GM23338 (cell line): ENCODE measurements around the gene RAB3B.

Source experiments
- CTCF ChIP-seq, 2 experiments: fragments of 200-600 bp in 1 of 2; sonication (generic) in 1 of 2; conservative IDR thresholded peaks; 2 replicates each; pipeline versions ENCODE4 v1.5.1 to v1.6.1; 2016 to 2017; ENCODE audit warnings: antibody characterized with exemption in 2 of 2, low read depth in 2 of 2, mild to moderate bottlenecking in 2 of 2, moderate library complexity in 1 of 2
- ETS1 ChIP-seq: IDR thresholded peaks from 2 replicates; pipeline ENCODE4 v1.6.1; 2016; ENCODE audit warnings: antibody characterized with exemption
- EZH2 ChIP-seq: fragments of 200-600 bp; sonication (generic); IDR thresholded peaks from one replicate; pipeline ENCODE4 v1.8.0; 2017; ENCODE audit warnings: antibody characterized with exemption, mild to moderate bottlenecking, low read depth; ENCODE audit not compliant: unreplicated experiment
- EZH2phosphoT487 ChIP-seq: fragments of 200-600 bp; sonication (generic); IDR thresholded peaks from one replicate; pipeline ENCODE4 v1.8.1; 2018; ENCODE audit warnings: antibody characterized with exemption; ENCODE audit not compliant: unreplicated experiment
- NANOG ChIP-seq: IDR thresholded peaks from 2 replicates; pipeline ENCODE4 v1.6.1; 2016; ENCODE audit warnings: antibody characterized with exemption, borderline replicate concordance
- POLR2AphosphoS5 ChIP-seq: IDR thresholded peaks from 2 replicates; pipeline ENCODE4 v1.6.1; 2016; ENCODE audit warnings: antibody characterized with exemption, low read depth
- ZNF331 ChIP-seq: fragments of 250-450 bp; sonication (Bioruptor Pico); IDR thresholded peaks from 2 replicates; pipeline ENCODE4 v1.5.0; 2020; ENCODE audit warnings: low read depth, mild to moderate bottlenecking, moderate library complexity
- ZNF462 ChIP-seq: fragments of 250-450 bp; sonication (Bioruptor Pico); IDR thresholded peaks from 2 replicates; pipeline ENCODE4 v1.5.0; 2020; ENCODE audit warnings: mild to moderate bottlenecking, moderate library complexity
- TF ChIP-seq, protein P1 (sequence below): IDR thresholded peaks from one replicate; pipeline ENCODE4 v1.6.1; 2018; ENCODE audit warnings: antibody characterized with exemption; ENCODE audit not compliant: unreplicated experiment

- no peak for TF ChIP-seq EZH2phosphoT487
- TF ChIP-seq CTCF (conservative IDR thresholded peaks at IDR 0.05; ENCODE audit: low read depth in 2 of 2), result no peak
- no peak for TF ChIP-seq NANOG
- TF ChIP-seq ETS1, result no peak
- no peak for TF ChIP-seq ZNF331 (CRISPR knock-in tag)
- no peak for TF ChIP-seq EZH2
- TF ChIP-seq, protein P1, sequence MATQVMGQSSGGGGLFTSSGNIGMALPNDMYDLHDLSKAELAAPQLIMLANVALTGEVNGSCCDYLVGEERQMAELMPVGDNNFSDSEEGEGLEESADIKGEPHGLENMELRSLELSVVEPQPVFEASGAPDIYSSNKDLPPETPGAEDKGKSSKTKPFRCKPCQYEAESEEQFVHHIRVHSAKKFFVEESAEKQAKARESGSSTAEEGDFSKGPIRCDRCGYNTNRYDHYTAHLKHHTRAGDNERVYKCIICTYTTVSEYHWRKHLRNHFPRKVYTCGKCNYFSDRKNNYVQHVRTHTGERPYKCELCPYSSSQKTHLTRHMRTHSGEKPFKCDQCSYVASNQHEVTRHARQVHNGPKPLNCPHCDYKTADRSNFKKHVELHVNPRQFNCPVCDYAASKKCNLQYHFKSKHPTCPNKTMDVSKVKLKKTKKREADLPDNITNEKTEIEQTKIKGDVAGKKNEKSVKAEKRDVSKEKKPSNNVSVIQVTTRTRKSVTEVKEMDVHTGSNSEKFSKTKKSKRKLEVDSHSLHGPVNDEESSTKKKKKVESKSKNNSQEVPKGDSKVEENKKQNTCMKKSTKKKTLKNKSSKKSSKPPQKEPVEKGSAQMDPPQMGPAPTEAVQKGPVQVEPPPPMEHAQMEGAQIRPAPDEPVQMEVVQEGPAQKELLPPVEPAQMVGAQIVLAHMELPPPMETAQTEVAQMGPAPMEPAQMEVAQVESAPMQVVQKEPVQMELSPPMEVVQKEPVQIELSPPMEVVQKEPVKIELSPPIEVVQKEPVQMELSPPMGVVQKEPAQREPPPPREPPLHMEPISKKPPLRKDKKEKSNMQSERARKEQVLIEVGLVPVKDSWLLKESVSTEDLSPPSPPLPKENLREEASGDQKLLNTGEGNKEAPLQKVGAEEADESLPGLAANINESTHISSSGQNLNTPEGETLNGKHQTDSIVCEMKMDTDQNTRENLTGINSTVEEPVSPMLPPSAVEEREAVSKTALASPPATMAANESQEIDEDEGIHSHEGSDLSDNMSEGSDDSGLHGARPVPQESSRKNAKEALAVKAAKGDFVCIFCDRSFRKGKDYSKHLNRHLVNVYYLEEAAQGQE, result no peak
- no peak for TF ChIP-seq ZNF462 (CRISPR knock-in tag)
- no peak for TF ChIP-seq POLR2AphosphoS5
Observed at GRCh38 chr1:51941528-51941927, 49.0 kb downstream of the RAB3B start.
